BJ (cell line): ENCODE measurements around the gene TLE1. TPM values are rescaled to one million over a fixed set of nuclear protein-coding genes. Genes with fewer than 3 reads are reported as not detected.

ENCODE experiments used
- CTCF ChIA-PET: fragments of 350-600 bp; formaldehyde crosslinking; extraction: SDS; loops from one replicate; lab custom pipeline; 2021; ENCODE audit warnings: antibody characterized with exemption, inconsistent platforms; lab: Yijun Ruan, JAX
- POLR2A ChIA-PET: fragments of 300-600 bp; sonication (Branson Sonifier 250); formaldehyde crosslinking; extraction: SDS; loops from one replicate; lab custom pipeline; 2021; ENCODE audit warnings: antibody characterized with exemption; lab: Charles Lee
- DNase-seq: peaks from one replicate; pipeline ENCODE4 v3.0.0-alpha.2; 2011; ENCODE audit warnings: low read depth
- H3K27me3 ChIP-seq: 2 replicates; pipeline ENCODE4 v1.6.0; 2011; ENCODE audit warnings: low read length; ENCODE audit not compliant: control insufficient read depth, insufficient read depth
- H3K36me3 ChIP-seq: 2 replicates; pipeline ENCODE4 v1.5.1; 2011; ENCODE audit warnings: low read length; ENCODE audit not compliant: control insufficient read depth, insufficient read depth
- H3K4me3 ChIP-seq: 2 replicates; pipeline ENCODE4 v1.5.1; 2011; ENCODE audit warnings: low read depth, mild to moderate bottlenecking, control low read depth, low read length
- polyA plus RNA-seq: library from polyadenylated mRNA; depleted of rRNA; stranded (reverse); fragments of >200 nt; gene quantifications from 2 replicates; pipeline ENCODE4 v1.2.3, GENCODE V29; 2011
- TF ChIP-seq, protein P1 (sequence below): IDR thresholded peaks from 2 replicates; pipeline ENCODE4 v1.5.1; 2011; ENCODE audit warnings: low read depth, mild to moderate bottlenecking, control low read depth, inconsistent platforms, low read length, moderate library complexity; ENCODE audit not compliant: insufficient read depth

The TLE1 gene
- polyA plus RNA-seq, 1 experiment = 9.6 TPM

DNA sequence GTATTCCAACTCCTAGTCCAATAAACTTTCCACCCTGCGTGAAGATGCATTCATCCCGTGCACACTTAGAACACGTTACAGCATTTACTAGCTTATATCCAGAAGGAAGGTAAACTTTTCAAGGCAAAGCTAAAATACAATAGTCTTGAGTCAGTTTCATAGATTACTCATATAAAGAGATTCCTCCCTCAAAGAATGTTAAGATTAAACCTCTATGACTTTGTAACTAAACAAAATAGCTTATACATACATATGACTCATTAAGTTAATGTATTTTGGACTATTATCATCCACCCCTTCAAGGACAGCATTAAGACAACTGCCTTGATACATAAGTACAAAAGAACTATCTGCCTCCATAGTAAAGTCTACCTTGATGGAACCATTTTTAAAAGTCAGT is 36.1 kb downstream of the TLE1 start:
- no peak overlapping the region for H3K4me3 ChIP-seq
- H3K27me3 ChIP-seq = no peaks in the 10 kb centered on the region
- ChIA-PET CTCF (interaction anchor here (0.5 to 1.4 kb wide), 3 partner anchors 15 to 158 kb away, joined by 3 read pairs; no protein-coding TSS in a partner anchor), POLR2A (no interaction called here)
- H3K36me3 ChIP-seq = peaks cover 1% of the 10 kb centered on the region; the same call in 1 of the 2 replicates
- no peak for DNase-seq
- TF ChIP-seq, protein P1, sequence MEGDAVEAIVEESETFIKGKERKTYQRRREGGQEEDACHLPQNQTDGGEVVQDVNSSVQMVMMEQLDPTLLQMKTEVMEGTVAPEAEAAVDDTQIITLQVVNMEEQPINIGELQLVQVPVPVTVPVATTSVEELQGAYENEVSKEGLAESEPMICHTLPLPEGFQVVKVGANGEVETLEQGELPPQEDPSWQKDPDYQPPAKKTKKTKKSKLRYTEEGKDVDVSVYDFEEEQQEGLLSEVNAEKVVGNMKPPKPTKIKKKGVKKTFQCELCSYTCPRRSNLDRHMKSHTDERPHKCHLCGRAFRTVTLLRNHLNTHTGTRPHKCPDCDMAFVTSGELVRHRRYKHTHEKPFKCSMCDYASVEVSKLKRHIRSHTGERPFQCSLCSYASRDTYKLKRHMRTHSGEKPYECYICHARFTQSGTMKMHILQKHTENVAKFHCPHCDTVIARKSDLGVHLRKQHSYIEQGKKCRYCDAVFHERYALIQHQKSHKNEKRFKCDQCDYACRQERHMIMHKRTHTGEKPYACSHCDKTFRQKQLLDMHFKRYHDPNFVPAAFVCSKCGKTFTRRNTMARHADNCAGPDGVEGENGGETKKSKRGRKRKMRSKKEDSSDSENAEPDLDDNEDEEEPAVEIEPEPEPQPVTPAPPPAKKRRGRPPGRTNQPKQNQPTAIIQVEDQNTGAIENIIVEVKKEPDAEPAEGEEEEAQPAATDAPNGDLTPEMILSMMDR = no peak

DNA sequence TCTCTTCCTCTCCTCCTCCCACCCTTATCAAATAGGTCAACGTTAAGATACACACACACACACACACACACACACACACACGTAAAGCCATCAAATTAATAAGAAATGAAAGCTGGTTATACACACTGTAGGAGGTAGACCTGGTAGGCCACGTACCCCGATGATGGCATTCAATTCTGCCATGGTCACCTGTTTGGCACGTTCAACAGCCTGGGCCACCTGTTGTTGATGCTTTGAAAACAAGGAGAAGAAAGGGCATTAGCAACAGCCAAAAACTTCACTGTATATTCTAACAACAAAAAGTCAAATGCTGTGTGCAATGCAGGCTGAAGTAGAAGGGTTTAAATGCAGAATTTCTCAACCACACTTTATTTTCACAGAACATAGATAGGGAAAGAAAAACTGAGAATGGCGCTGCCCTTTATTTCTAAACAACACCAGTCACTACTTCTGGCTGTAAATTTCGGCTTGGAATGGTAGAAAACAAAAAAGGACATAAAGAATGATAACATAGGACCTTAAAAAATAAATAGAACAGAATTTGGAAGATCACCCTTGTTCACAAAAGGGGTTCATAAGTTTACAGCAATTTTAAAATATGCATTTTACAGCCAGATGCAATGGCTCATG is 37.2 kb downstream of the TLE1 start:
- CTCF ChIA-PET = no interaction called here
- Histone ChIP-seq H3K36me3 (peaks cover 1% of the 10 kb centered on the region; the same call in 1 of the 2 replicates), H3K4me3 (no peak overlapping the region), H3K27me3 (no peaks in the 10 kb centered on the region)
- TF ChIP-seq, protein P1 = no peak
- POLR2A ChIA-PET = interaction anchor here (0.7 kb wide), 1 partner anchor 12 kb away, joined by 3 read pairs; no protein-coding TSS in a partner anchor
- no peak for DNase-seq

DNA sequence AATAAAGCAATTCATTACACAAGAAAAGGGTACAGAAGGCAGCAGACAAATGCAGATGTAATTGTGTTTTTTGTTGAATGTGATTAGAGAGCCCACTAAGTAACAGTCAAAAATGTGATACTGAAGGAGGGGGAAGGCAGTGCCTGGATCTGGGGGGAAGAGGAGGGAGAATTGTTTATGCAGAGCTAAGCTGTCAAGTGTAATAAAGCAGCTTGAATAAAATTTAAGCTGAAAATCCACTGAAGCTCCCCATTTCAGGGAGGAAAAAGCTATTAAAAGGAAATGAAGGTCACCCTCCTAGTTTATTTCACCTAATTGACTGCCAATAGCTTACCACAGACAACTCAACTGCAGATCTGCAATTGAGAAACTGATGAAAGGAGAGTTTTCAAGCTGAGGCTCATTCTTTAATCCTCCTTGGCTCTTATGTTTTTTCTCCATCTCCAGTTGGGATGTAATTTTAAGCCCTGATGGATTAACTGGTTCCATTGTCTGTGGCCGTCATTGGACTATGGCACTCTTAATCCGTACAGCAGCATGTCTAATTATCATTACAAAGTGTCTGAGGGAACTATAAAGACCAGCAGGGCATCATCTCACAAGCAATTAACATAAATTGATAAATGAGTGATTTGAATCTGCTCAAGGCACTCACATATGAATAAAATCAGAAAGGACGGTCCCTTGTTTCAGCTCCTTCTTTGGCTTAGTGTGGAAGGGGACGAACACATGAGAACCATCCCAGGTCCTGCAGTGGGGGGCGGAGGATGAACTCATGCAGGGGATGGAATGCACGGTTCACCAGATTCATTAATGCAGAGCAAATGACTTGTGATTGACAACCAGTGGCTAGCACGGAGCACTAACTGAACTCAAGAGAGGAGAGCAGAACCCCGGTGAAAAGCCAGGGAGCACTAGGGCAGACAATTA is 38.5 kb downstream of the TLE1 start:
- POLR2A ChIA-PET = no interaction called here
- TF ChIP-seq, protein P1 = no peak
- CTCF ChIA-PET = no interaction called here
- Histone ChIP-seq H3K36me3 (peaks cover 1% of the 10 kb centered on the region; the same call in 1 of the 2 replicates), H3K27me3 (no peaks in the 10 kb centered on the region), H3K4me3 (no peak overlapping the region)
- no peak for DNase-seq

DNA sequence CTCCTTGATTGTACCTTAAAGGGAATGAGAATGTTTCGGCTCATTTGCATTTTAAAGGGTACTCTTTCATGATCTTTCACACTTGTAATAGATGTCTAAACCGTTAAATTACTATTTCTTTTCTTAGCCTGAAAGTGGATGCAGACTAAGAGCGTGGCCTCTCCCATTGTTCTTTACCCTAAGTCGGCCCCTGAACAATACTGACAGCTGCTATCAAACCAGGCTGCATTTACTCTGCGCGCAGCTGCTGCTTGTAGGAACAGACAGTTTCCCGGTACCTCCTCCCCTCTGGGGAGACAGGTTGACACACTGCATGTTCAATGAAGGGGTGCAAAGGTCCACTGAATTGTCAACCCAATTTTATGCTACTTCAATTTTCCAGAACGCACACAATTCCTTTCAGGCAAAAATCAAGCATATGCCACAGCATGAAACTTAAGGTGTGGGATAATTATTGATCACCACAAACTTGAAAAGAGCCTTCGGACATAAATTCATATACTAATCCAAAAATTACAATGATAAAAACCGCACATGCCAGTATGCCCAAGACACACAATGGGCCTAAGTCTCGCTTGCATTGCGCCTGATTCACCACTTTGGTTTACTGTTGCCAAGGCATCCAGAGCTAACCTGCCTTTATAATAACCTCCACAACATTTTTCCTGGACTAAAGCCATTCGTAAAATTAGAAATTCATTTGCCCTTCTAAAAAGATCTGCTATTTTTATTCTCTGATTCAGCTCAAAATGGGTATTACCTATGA is 39.7 kb downstream of the TLE1 start:
- no peak for DNase-seq
- Histone ChIP-seq H3K4me3 (no peak overlapping the region), H3K27me3 (no peaks in the 10 kb centered on the region), H3K36me3 (peaks cover 1% of the 10 kb centered on the region; the same call in 1 of the 2 replicates)
- CTCF ChIA-PET = no interaction called here
- TF ChIP-seq, protein P1 = no peak
- POLR2A ChIA-PET = no interaction called here
